Epithelial cell of esophagus (primary cell): ENCODE results near the gene IL13.
A peak's percentile ranks its signal among the peaks of the same experiment; 100 is the strongest.
"Not testable (repeated sequence)": the region's sequence is repeated elsewhere in the genome, so short reads cannot be mapped to it uniquely, and the experiment has no call there.

Experiments used
- DNase-seq: peaks from one replicate; pipeline ENCODE4 v3.0.0; 2010; ENCODE audit warnings: low read depth
- H3K4me3 ChIP-seq: 2 replicates; pipeline ENCODE4 v1.5.1; 2011; ENCODE audit warnings: mild to moderate bottlenecking, low read length, control low read depth
- CTCF ChIP-seq: IDR thresholded peaks from 2 replicates; pipeline ENCODE4 v1.5.1; 2011; ENCODE audit warnings: low read depth, mild to moderate bottlenecking, low read length, control low read depth, inconsistent platforms; ENCODE audit not compliant: insufficient read depth; ENCODE audit errors: missing control alignments

IL13 gene

GRCh38 chr5:132684922-132685720 is 27.1 kb downstream of the IL13 start:
- no peak for DNase-seq
- no peak overlapping the region for H3K4me3 ChIP-seq
- no peak for TF ChIP-seq CTCF

- no peak for TF ChIP-seq CTCF
- DNase-seq, result peak; percentile 19
- H3K4me3 ChIP-seq, result no peak overlapping the region
Observed at GRCh38 chr5:132686193-132686592, 28.2 kb downstream of the IL13 start.

- DNase-seq, result no peak
- TF ChIP-seq CTCF, result no peak
- no peak overlapping the region for H3K4me3 ChIP-seq
Observed at GRCh38 chr5:132687995-132688394, 30.0 kb downstream of the IL13 start.

GRCh38 chr5:132688536-132689339 is 30.8 kb downstream of the IL13 start:
- no peak overlapping the region for H3K4me3 ChIP-seq
- TF ChIP-seq CTCF, result no peak
- DNase-seq, result no peak

- no peak for TF ChIP-seq CTCF
Observed at GRCh38 chr5:132689513-132689912, 31.5 kb downstream of the IL13 start.

GRCh38 chr5:132690156-132690555 is 32.2 kb downstream of the IL13 start:
- DNase-seq, result no peak
- no peak overlapping the region for H3K4me3 ChIP-seq
- no peak for TF ChIP-seq CTCF

More at GRCh38 chr5:132689513-132689912, 31.5 kb downstream of the IL13 start:
- H3K4me3 ChIP-seq, result no peak overlapping the region
- DNase-seq, result no peak

GRCh38 chr5:132691755-132692631 is 34.0 kb downstream of the IL13 start:
- not testable (repeated sequence) for H3K4me3 ChIP-seq, DNase-seq
